CD8-positive, alpha-beta memory T cell (primary cell): ENCODE measurements around the gene MTMR10. TPM values are rescaled to one million over a fixed set of nuclear protein-coding genes. Genes with fewer than 3 reads are reported as not detected.

ENCODE experiments used
- CTCF ChIA-PET: fragments of 350-600 bp; sonication (Branson Sonifier 250); formaldehyde crosslinking; loops from one replicate; lab custom pipeline; 2021; ENCODE audit warnings: antibody characterized with exemption; lab: Charles Lee
- POLR2A ChIA-PET: fragments of 350-600 bp; sonication (Branson Sonifier 250); formaldehyde crosslinking; loops from one replicate; lab custom pipeline; 2021; ENCODE audit warnings: antibody characterized with exemption; lab: Charles Lee
- DNase-seq, 5 donors: peaks; one replicate each; pipeline versions ENCODE4 v3.0.0 to v3.0.0-alpha.2; 2020 to 2022; ENCODE audit warnings: mixed read lengths in 1 of 5
- H3K27ac ChIP-seq: one replicate; pipeline ENCODE4 v1.7.0; 2013; ENCODE audit warnings: low read depth, mild to moderate bottlenecking, low read length, moderate library complexity
- H3K27me3 ChIP-seq: 2 replicates; pipeline ENCODE4 v1.7.0; 2013; ENCODE audit warnings: low read length, mild to moderate bottlenecking; ENCODE audit not compliant: insufficient read depth, poor library complexity, severe bottlenecking
- H3K36me3 ChIP-seq: 2 replicates; pipeline ENCODE4 v1.7.0; 2013; ENCODE audit warnings: mild to moderate bottlenecking, low read length, moderate library complexity; ENCODE audit not compliant: insufficient read depth
- H3K4me1 ChIP-seq: 2 replicates; pipeline ENCODE4 v1.7.0; 2013; ENCODE audit warnings: mild to moderate bottlenecking, low read length, moderate library complexity; ENCODE audit not compliant: insufficient read depth
- H3K4me3 ChIP-seq: 2 replicates; pipeline ENCODE4 v1.7.0; 2013; ENCODE audit warnings: mild to moderate bottlenecking, low read length
- H3K9me3 ChIP-seq: 2 replicates; pipeline ENCODE4 v1.7.0; 2013; ENCODE audit warnings: mild to moderate bottlenecking, low read length
- H3K27ac Mint-ChIP-seq, 8 donors: one replicate each; pipeline ENCODE4 v1.8.0; 2020 to 2021; ENCODE audit warnings: mixed read lengths in 8 of 8, mild to moderate bottlenecking in 6 of 8, inconsistent platforms in 3 of 8, moderate library complexity in 3 of 8
- H3K27me3 Mint-ChIP-seq, 2 donors: one replicate each; pipeline ENCODE4 v1.8.0; 2020 to 2021; ENCODE audit warnings: mixed read lengths in 2 of 2, mild to moderate bottlenecking in 1 of 2, moderate library complexity in 1 of 2
- H3K36me3 Mint-ChIP-seq, 3 donors: one replicate each; pipeline ENCODE4 v1.8.0; 2020 to 2021; ENCODE audit warnings: mixed read lengths in 3 of 3, inconsistent platforms in 1 of 3, mild to moderate bottlenecking in 1 of 3
- H3K4me1 Mint-ChIP-seq, 3 donors: one replicate each; pipeline ENCODE4 v1.8.0; 2020 to 2021; ENCODE audit warnings: mixed read lengths in 3 of 3, inconsistent platforms in 1 of 3, mild to moderate bottlenecking in 1 of 3
- H3K4me3 Mint-ChIP-seq, 7 donors: one replicate each; pipeline ENCODE4 v1.8.0; 2020 to 2021; ENCODE audit warnings: mixed read lengths in 7 of 7, mild to moderate bottlenecking in 6 of 7, moderate library complexity in 4 of 7, inconsistent platforms in 2 of 7
- H3K9me3 Mint-ChIP-seq, 5 donors: one replicate each; pipeline ENCODE4 v1.8.0; 2020 to 2022; ENCODE audit warnings: mixed read lengths in 5 of 5, mild to moderate bottlenecking in 3 of 5, moderate library complexity in 2 of 5, inconsistent platforms in 1 of 5
- polyA plus RNA-seq: library from polyadenylated mRNA; unstranded; fragments of 300-500 nt; fragmentation: Illumina TruSeq; gene quantifications from one replicate; pipeline ENCODE4 v1.2.3, GENCODE V29; 2021
- total RNA-seq, 2 experiments: library from RNA; stranded (reverse); gene quantifications; one replicate each; pipeline ENCODE4 v1.2.3, GENCODE V29; 2021

Gene MTMR10
- total and polyA plus RNA-seq, 3 experiments from 2014 or later: 9.6 to 18.0 (median 17.3) TPM

- peaks cover 28 to 39% (median 37%) of the 10 kb centered on the region in 3 donors for H3K4me1 Mint-ChIP-seq
- H3K27ac ChIP-seq: no peak overlapping the region
These were observed 21.7 kb downstream of the MTMR10 start for GRCh38 chr15:30969724-30970123.

GRCh38 chr15:30963681-30964080 lies 27.7 kb downstream of the MTMR10 start:
- Histone ChIP-seq H3K4me1 (peaks cover 8% of the 10 kb centered on the region), H3K9me3 (no peaks in the 10 kb centered on the region), H3K27me3 (no peaks in the 10 kb centered on the region), H3K36me3 (peaks cover 24% of the 10 kb centered on the region), H3K27ac (no peak overlapping the region), H3K4me3 (no peak overlapping the region)
- Mint-ChIP-seq H3K27ac (no peak overlapping the region), H3K9me3 (no peaks in the 10 kb centered on the region), H3K27me3 (no peaks in the 10 kb centered on the region), H3K4me1 (peaks cover 4 to 25% (median 23%) of the 10 kb centered on the region in 3 donors), H3K36me3 (peaks cover 4 to 76% (median 29%) of the 10 kb centered on the region in 3 donors), H3K4me3 (no peak overlapping the region)
- ChIA-PET CTCF (interaction anchor here (1.4 kb wide), 1 partner anchor 11 kb away, joined by 3 read pairs; no protein-coding TSS in a partner anchor), POLR2A (no interaction called here)
- no peak for DNase-seq

More at GRCh38 chr15:30969724-30970123, 21.7 kb downstream of the MTMR10 start:
- Mint-ChIP-seq H3K9me3 (no peaks in the 10 kb centered on the region), H3K4me3 (no peak overlapping the region), H3K27me3 (no peaks in the 10 kb centered on the region), H3K36me3 (peaks cover 3 to 81% (median 25%) of the 10 kb centered on the region in 3 donors), H3K27ac (peak overlapping the region in 3 of 8 donors; percentile 59 to 85 (median 82))
- DNase-seq: no peak
- CTCF ChIA-PET: no interaction called here
- Histone ChIP-seq H3K4me1 (no peaks in the 10 kb centered on the region), H3K9me3 (no peaks in the 10 kb centered on the region), H3K4me3 (no peak overlapping the region), H3K36me3 (peaks cover 25% of the 10 kb centered on the region), H3K27me3 (no peaks in the 10 kb centered on the region)
- POLR2A ChIA-PET: no interaction called here

GRCh38 chr15:30962659-30963058 lies 28.8 kb downstream of the MTMR10 start:
- Mint-ChIP-seq H3K4me3 (no peak overlapping the region), H3K36me3 (peaks cover 10 to 79% (median 35%) of the 10 kb centered on the region in 3 donors), H3K4me1 (peaks cover 4 to 23% (median 22%) of the 10 kb centered on the region in 3 donors), H3K27ac (peak overlapping the region in 4 of 8 donors; percentile 26 to 62 (median 46)), H3K27me3 (no peaks in the 10 kb centered on the region), H3K9me3 (no peaks in the 10 kb centered on the region)
- Histone ChIP-seq H3K27me3 (no peaks in the 10 kb centered on the region), H3K4me3 (no peak overlapping the region), H3K27ac (no peak overlapping the region), H3K36me3 (peaks cover 32% of the 10 kb centered on the region), H3K9me3 (no peaks in the 10 kb centered on the region), H3K4me1 (peaks cover 8% of the 10 kb centered on the region)
- DNase-seq: peak in 1 of 5 donors; percentile 8
- POLR2A ChIA-PET: no interaction called here
- CTCF ChIA-PET: interaction anchor here (1.0 kb wide), 1 partner anchor 23 kb away, joined by 3 read pairs; no protein-coding TSS in a partner anchor

GRCh38 chr15:30962079-30962478 lies 29.3 kb downstream of the MTMR10 start:
- no peak for DNase-seq
- H3K4me1 Mint-ChIP-seq: peaks cover 4 to 23% (median 22%) of the 10 kb centered on the region in 3 donors
- no peak overlapping the region for H3K4me3 Mint-ChIP-seq
- no peaks in the 10 kb centered on the region for H3K9me3 Mint-ChIP-seq
- ChIA-PET CTCF (interaction anchor here (1.0 kb wide), 1 partner anchor 23 kb away, joined by 3 read pairs; no protein-coding TSS in a partner anchor), POLR2A (no interaction called here)
- no peaks in the 10 kb centered on the region for H3K9me3 ChIP-seq
- H3K27ac ChIP-seq: no peak overlapping the region
- peaks cover 32% of the 10 kb centered on the region for H3K36me3 ChIP-seq
- no peak overlapping the region for H3K4me3 ChIP-seq
- H3K36me3 Mint-ChIP-seq: peaks cover 12 to 80% (median 38%) of the 10 kb centered on the region in 3 donors
- H3K27me3 ChIP-seq: no peaks in the 10 kb centered on the region
- H3K27me3 Mint-ChIP-seq: no peaks in the 10 kb centered on the region
- peak overlapping the region in 2 of 8 donors; percentile 47 to 68 for H3K27ac Mint-ChIP-seq
- H3K4me1 ChIP-seq: peaks cover 8% of the 10 kb centered on the region

- Histone ChIP-seq H3K27ac (no peak overlapping the region), H3K9me3 (no peaks in the 10 kb centered on the region), H3K4me1 (peaks cover 8% of the 10 kb centered on the region), H3K27me3 (no peaks in the 10 kb centered on the region), H3K4me3 (no peak overlapping the region), H3K36me3 (peaks cover 40% of the 10 kb centered on the region)
- POLR2A ChIA-PET: no interaction called here
- H3K4me3 Mint-ChIP-seq: no peak overlapping the region
- no peaks in the 10 kb centered on the region for H3K27me3 Mint-ChIP-seq
- no peak for DNase-seq
- H3K27ac Mint-ChIP-seq: peak overlapping the region in 2 of 8 donors; percentile 72 to 77
- peaks cover 16 to 85% (median 32%) of the 10 kb centered on the region in 3 donors for H3K36me3 Mint-ChIP-seq
- H3K4me1 Mint-ChIP-seq: peaks cover 8 to 18% (median 14%) of the 10 kb centered on the region in 3 donors
- H3K9me3 Mint-ChIP-seq: no peaks in the 10 kb centered on the region
- CTCF ChIA-PET: interaction anchor here (1.1 kb wide), 1 partner anchor 10 kb away, joined by 3 read pairs; no protein-coding TSS in a partner anchor
These were observed 33.2 kb downstream of the MTMR10 start for GRCh38 chr15:30958219-30958618.

GRCh38 chr15:30956216-30957124 lies 35.0 kb downstream of the MTMR10 start:
- Mint-ChIP-seq H3K27ac (peak overlapping the region in 4 of 8 donors; percentile 4 to 38 (median 7)), H3K4me1 (peaks cover 2 to 8% (median 4%) of the 10 kb centered on the region in 3 donors), H3K4me3 (no peak overlapping the region), H3K27me3 (no peaks in the 10 kb centered on the region), H3K9me3 (no peaks in the 10 kb centered on the region), H3K36me3 (peaks cover 20 to 91% (median 33%) of the 10 kb centered on the region in 3 donors)
- ChIA-PET POLR2A (no interaction called here), CTCF (no interaction called here)
- Histone ChIP-seq H3K9me3 (no peaks in the 10 kb centered on the region), H3K27ac (no peak overlapping the region), H3K27me3 (no peaks in the 10 kb centered on the region), H3K36me3 (peaks cover 54% of the 10 kb centered on the region), H3K4me1 (no peaks in the 10 kb centered on the region), H3K4me3 (no peak overlapping the region)
- no peak for DNase-seq

- ChIA-PET CTCF (no interaction called here), POLR2A (no interaction called here)
- Mint-ChIP-seq H3K4me3 (no peak overlapping the region), H3K27me3 (no peaks in the 10 kb centered on the region), H3K4me1 (peaks cover 0 to 4% (median 0%) of the 10 kb centered on the region in 3 donors), H3K27ac (no peak overlapping the region), H3K9me3 (no peaks in the 10 kb centered on the region), H3K36me3 (peaks cover 26 to 95% (median 33%) of the 10 kb centered on the region in 3 donors)
- DNase-seq: no peak
- no peaks in the 10 kb centered on the region for H3K9me3 ChIP-seq
- H3K4me1 ChIP-seq: no peaks in the 10 kb centered on the region
- H3K4me3 ChIP-seq: no peak overlapping the region
- no peaks in the 10 kb centered on the region for H3K27me3 ChIP-seq
- no peak overlapping the region for H3K27ac ChIP-seq
- H3K36me3 ChIP-seq: peaks cover 60% of the 10 kb centered on the region
These were observed 36.8 kb downstream of the MTMR10 start for GRCh38 chr15:30954674-30955073.
